GM13977 (cell line): ENCODE measurements around the gene MSI2.
A peak's percentile ranks its signal among the peaks of the same experiment; 100 is the strongest.

Experiments used
- DNase-seq: peaks from one replicate; pipeline ENCODE4 v3.0.0; 2012; ENCODE audit warnings: low spot score
- CTCF ChIP-seq: IDR thresholded peaks from 2 replicates; pipeline ENCODE4 v1.5.1; 2012; ENCODE audit warnings: mild to moderate bottlenecking, control low read depth; ENCODE audit not compliant: insufficient read depth; ENCODE audit errors: extremely low read depth, missing control alignments
- in situ Hi-C: fragments of 300-500 bp; cut with MboI; formaldehyde crosslinking; loops from one replicate; pipeline ENCODE4 v1.12.0; 2022; ENCODE audit warnings: low sequenced_read_pairs, low pct_unique_long_range_greater_than_20kb, mixed read lengths, inconsistent platforms; ENCODE audit not compliant: unreplicated experiment

The MSI2 gene

GRCh38 chr17:57419940-57420550, 163.7 kb downstream of the MSI2 start:
- in situ Hi-C loops = no loop called here
- no peak for TF ChIP-seq CTCF
- no peak for DNase-seq

GRCh38 chr17:57420734-57421717, 164.7 kb downstream of the MSI2 start:
- DNase-seq = no peak
- in situ Hi-C loops = no loop called here
- no peak for TF ChIP-seq CTCF

GRCh38 chr17:57422574-57423164, 166.3 kb downstream of the MSI2 start:
- peak; percentile 61 for DNase-seq
- TF ChIP-seq CTCF = no peak
- in situ Hi-C loops = no loop called here

- no peak for DNase-seq
- in situ Hi-C loops = no loop called here
- TF ChIP-seq CTCF = no peak
Observed at GRCh38 chr17:57423541-57423940, 167.2 kb downstream of the MSI2 start.

- TF ChIP-seq CTCF = no peak
- DNase-seq = no peak
- in situ Hi-C loops = no loop called here
Observed at GRCh38 chr17:57424273-57424672, 167.9 kb downstream of the MSI2 start.

GRCh38 chr17:57424777-57425188, 168.5 kb downstream of the MSI2 start:
- no peak for DNase-seq
- in situ Hi-C loops = no loop called here
- no peak for TF ChIP-seq CTCF
